Transverse colon (tissue), 4 donors: ENCODE measurements around the gene KCNK13. TPM values are rescaled to one million over a fixed set of nuclear protein-coding genes. Genes with fewer than 3 reads are reported as not detected.

Source experiments
- DNase-seq: peaks from one replicate; pipeline ENCODE4 v3.0.0-alpha.2; 2019
- H3K27ac ChIP-seq, 4 donors: fragments of 200-600 bp; sonication (generic); 2 replicates each; pipeline ENCODE4 v1.5.1; 2016 to 2018; ENCODE audit warnings: inconsistent platforms in 4 of 4
- H3K27me3 ChIP-seq: fragments of 200-600 bp; sonication (generic); 2 replicates; pipeline ENCODE4 v1.5.1; 2017; ENCODE audit warnings: inconsistent platforms
- H3K36me3 ChIP-seq, 4 donors: fragments of 200-600 bp; sonication (generic); 2 replicates each; pipeline ENCODE4 v1.5.1; 2017 to 2019; ENCODE audit warnings: inconsistent platforms in 4 of 4
- H3K4me1 ChIP-seq, 4 donors: fragments of 200-600 bp; sonication (generic); 2 replicates each; pipeline ENCODE4 v1.5.1; 2017 to 2020; ENCODE audit warnings: inconsistent platforms in 4 of 4
- H3K4me3 ChIP-seq, 4 donors: fragments of 200-600 bp; sonication (generic); 1 replicate in 1 of 4; 2 replicates in 3 of 4; pipeline versions ENCODE4 v1.5.1 to v1.6.1; 2017 to 2019; ENCODE audit warnings: inconsistent platforms in 4 of 4
- H3K9me3 ChIP-seq, 2 donors: fragments of 200-600 bp; sonication (generic); 2 replicates each; pipeline ENCODE4 v1.5.1; 2017 to 2019; ENCODE audit warnings: inconsistent platforms in 2 of 2
- EP300 ChIP-seq: sonication (generic); formaldehyde crosslinking; IDR thresholded peaks from one replicate; pipeline ENCODE4 v1.6.1; 2017; ENCODE audit warnings: antibody characterized with exemption, low read depth
- POLR2A ChIP-seq: fragments of 450-650 bp; IDR thresholded peaks from one replicate; pipeline ENCODE4 v1.6.1; 2016; ENCODE audit warnings: antibody characterized with exemption, mild to moderate bottlenecking, moderate library complexity
- POLR2AphosphoS5 ChIP-seq, 3 donors: sonication (generic); formaldehyde crosslinking; IDR thresholded peaks; one replicate each; pipeline ENCODE4 v1.6.1; 2016; ENCODE audit warnings: antibody characterized with exemption in 3 of 3
- WGBS, 2 donors: methylation state at CpG; one replicate each; pipeline ENCODE4 v1.1.5; 2018; ENCODE audit warnings: low coverage in 1 of 2; 5-methylcytosine and 5-hydroxymethylcytosine counted together
- in situ Hi-C, 4 donors: fragments of 200-750 bp; cut with MboI; loops; one replicate each; pipeline versions ENCODE4 v1.15.0 to v1.15.1; 2017; ENCODE audit warnings: low sequenced_read_pairs in 3 of 4, low pct_ligation_motif_present in 1 of 4, low pct_unique_long_range_greater_than_20kb in 1 of 4
- intact Hi-C: fragments of 100-400 bp; cut with DNase I; formaldehyde crosslinking; loops from one replicate; pipeline ENCODE4 v1.15.1; 2023; ENCODE audit warnings: low total_unique reads
- total RNA-seq, 4 donors: library from RNA; depleted of rRNA; stranded (reverse); fragments of >200 nt; gene quantifications; one replicate each; pipeline ENCODE4 v1.1.0, GENCODE V29; 2016
- TF ChIP-seq, protein P1 (sequence below), 5 experiments: fragments of 200-600 bp in 3 of 5; fragments of 450-650 bp in 2 of 5; sonication (generic) in 3 of 5; IDR thresholded peaks; 1 replicate in 2 of 5; 2 replicates in 3 of 5; pipeline ENCODE4 v1.5.1; 2016 to 2017; ENCODE audit warnings: antibody characterized with exemption in 5 of 5, inconsistent platforms in 3 of 5, mild to moderate bottlenecking in 2 of 5, moderate library complexity in 1 of 5

Gene KCNK13
- total RNA-seq, 4 donors from 2014 or later = 0.14 to 0.64 TPM; not detected in 2

DNA sequence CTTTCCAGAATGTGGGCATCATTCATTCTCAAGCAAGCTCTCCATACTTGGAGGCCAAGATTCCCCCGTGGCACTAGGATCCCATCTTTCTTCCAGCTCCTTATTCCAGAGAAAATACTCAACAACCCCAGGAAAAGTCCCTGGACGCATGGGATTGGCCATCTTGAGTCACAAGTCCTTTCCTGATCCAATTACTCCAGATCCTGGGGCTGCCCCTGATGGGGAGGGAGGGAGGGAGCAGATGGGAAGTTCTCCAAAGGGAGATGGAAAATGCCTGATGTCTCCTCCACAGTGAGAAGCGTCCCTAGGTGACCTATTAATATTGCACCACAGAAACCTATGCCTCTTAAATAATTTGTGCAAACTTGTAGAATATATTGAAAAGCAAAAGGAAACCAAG is 12.4 kb upstream of the KCNK13 start:
- H3K27ac ChIP-seq = no peak overlapping the region
- in situ Hi-C loops = no loop called here
- DNase-seq = no peak
- 64 to 80% methylated on average over 2 to 3 of the region's 3 CpGs for WGBS, 2 donors
- H3K4me1 ChIP-seq = no peaks in the 10 kb centered on the region
- TF ChIP-seq POLR2AphosphoS5 (IDR thresholded peaks at IDR 0.05) (no peak), POLR2A (no peak), EP300 (no peak)
- TF ChIP-seq, protein P1, sequence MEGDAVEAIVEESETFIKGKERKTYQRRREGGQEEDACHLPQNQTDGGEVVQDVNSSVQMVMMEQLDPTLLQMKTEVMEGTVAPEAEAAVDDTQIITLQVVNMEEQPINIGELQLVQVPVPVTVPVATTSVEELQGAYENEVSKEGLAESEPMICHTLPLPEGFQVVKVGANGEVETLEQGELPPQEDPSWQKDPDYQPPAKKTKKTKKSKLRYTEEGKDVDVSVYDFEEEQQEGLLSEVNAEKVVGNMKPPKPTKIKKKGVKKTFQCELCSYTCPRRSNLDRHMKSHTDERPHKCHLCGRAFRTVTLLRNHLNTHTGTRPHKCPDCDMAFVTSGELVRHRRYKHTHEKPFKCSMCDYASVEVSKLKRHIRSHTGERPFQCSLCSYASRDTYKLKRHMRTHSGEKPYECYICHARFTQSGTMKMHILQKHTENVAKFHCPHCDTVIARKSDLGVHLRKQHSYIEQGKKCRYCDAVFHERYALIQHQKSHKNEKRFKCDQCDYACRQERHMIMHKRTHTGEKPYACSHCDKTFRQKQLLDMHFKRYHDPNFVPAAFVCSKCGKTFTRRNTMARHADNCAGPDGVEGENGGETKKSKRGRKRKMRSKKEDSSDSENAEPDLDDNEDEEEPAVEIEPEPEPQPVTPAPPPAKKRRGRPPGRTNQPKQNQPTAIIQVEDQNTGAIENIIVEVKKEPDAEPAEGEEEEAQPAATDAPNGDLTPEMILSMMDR (IDR thresholded peaks at IDR 0.05) = no peak
- intact Hi-C loops = no loop called here
- no peak overlapping the region for H3K4me3 ChIP-seq
- H3K9me3 ChIP-seq = no peaks in the 10 kb centered on the region
- H3K36me3 ChIP-seq = no peaks in the 10 kb centered on the region
- peaks cover 31% of the 10 kb centered on the region for H3K27me3 ChIP-seq

DNA sequence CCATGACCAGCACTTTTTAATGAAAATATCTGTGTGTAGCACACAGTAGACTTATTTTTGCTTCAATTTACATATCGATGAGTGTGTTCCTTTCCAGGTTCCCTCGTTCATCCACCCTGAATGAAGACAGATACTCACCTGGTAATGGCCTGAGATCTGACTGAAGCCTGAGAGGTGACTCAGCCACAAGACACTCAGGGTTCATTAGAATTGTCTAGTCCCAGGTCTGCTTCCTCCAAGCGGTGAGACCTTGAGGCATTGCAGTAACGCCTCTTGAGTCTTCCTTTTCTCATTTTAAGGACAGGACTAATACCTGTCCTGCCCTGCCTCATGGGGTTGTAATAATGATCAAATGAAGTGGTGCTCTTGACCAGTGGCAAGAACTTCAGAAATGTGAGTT is 11.5 kb upstream of the KCNK13 start:
- Histone ChIP-seq H3K9me3 (no peaks in the 10 kb centered on the region), H3K27me3 (peaks cover 39% of the 10 kb centered on the region), H3K36me3 (no peaks in the 10 kb centered on the region), H3K27ac (no peak overlapping the region), H3K4me3 (no peak overlapping the region), H3K4me1 (no peaks in the 10 kb centered on the region)
- DNase-seq = no peak
- TF ChIP-seq POLR2A (no peak), EP300 (no peak), POLR2AphosphoS5 (IDR thresholded peaks at IDR 0.05) (no peak)
- TF ChIP-seq, protein P1 (IDR thresholded peaks at IDR 0.05) = no peak
- 93 to 100% methylated on average over 1 to 4 of the region's 4 CpGs for WGBS, 2 donors
- intact Hi-C loops = no loop called here
- in situ Hi-C loops = no loop called here

DNA sequence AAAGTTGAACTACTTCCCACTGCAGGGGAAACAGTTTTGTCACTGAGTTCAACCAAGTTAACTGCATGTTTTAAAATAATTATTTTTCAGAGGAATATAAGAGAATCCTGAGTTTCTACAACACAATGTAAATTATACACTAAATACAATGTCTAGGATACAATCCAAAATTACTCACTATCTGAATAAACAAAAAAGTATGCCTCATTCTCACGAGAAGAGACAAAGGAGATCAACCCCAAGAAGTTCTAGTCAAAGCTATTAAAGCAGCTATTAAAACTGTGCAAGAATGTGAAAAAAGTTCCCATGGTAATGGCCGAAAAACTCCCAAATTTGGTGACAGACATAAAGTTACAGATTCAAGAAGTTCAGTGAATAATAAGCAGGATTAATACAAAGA is 8.8 kb upstream of the KCNK13 start:
- no peak overlapping the region for H3K4me3 ChIP-seq
- 42 to 50% methylated on average over 2 of the region's 2 CpGs for WGBS, 2 donors
- H3K27ac ChIP-seq = no peak overlapping the region
- intact Hi-C loops (no loop called here), in situ Hi-C loops (no loop called here)
- no peak for DNase-seq
- no peaks in the 10 kb centered on the region for H3K36me3 ChIP-seq
- no peaks in the 10 kb centered on the region for H3K9me3 ChIP-seq
- H3K4me1 ChIP-seq = no peaks in the 10 kb centered on the region
- H3K27me3 ChIP-seq = peaks cover 65% of the 10 kb centered on the region
- TF ChIP-seq POLR2AphosphoS5 (IDR thresholded peaks at IDR 0.05) (no peak), EP300 (no peak), POLR2A (no peak)
- TF ChIP-seq, protein P1 (IDR thresholded peaks at IDR 0.05) = no peak

DNA sequence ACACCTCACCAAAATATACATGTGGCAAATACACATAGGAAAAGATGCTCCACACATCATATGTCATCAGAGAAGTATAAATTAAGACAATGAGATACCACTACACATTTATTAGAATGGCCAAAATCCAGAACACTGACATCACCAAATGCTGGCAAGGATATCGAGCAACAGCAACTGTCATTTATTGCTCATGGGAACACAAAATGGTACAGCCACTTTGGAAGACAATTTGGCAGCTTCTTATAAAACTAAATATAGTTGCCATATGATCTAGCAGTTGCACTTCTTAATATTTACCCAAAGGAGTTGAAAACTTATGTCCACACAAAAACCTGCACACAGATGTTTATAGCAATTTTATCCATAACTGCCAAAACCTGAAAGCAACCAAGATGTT is 7.0 kb upstream of the KCNK13 start:
- intact Hi-C loops = no loop called here
- 62% methylated on average over 1 of the region's 1 CpG; no CpG with 5 or more reads in 1 of the 2 donors for WGBS, 2 donors
- H3K4me3 ChIP-seq = no peak overlapping the region
- no peak overlapping the region for H3K27ac ChIP-seq
- H3K4me1 ChIP-seq = no peaks in the 10 kb centered on the region
- no peaks in the 10 kb centered on the region for H3K36me3 ChIP-seq
- H3K27me3 ChIP-seq = peaks cover 82% of the 10 kb centered on the region
- TF ChIP-seq POLR2AphosphoS5 (IDR thresholded peaks at IDR 0.05) (no peak), EP300 (no peak), POLR2A (no peak)
- TF ChIP-seq, protein P1 (IDR thresholded peaks at IDR 0.05) = no peak
- in situ Hi-C loops = no loop called here
- H3K9me3 ChIP-seq = no peaks in the 10 kb centered on the region
- no peak for DNase-seq
